Smooth muscle cell (in vitro differentiated cells): ENCODE results near the gene CAMTA1. TPM values are rescaled to one million over a fixed set of nuclear protein-coding genes. Genes with fewer than 3 reads are reported as not detected.

Experiments
- DNase-seq: peaks from one replicate; lab custom pipeline; 2025; ENCODE audit not compliant: unreplicated experiment; lab: John Stamatoyannopoulos, UW
- H2AFZ ChIP-seq: fragments of 200-600 bp; sonication (generic); 2 replicates; pipeline ENCODE4 v1.6.0; 2016; ENCODE audit warnings: antibody characterized with exemption, low read depth, mild to moderate bottlenecking
- H3F3A ChIP-seq: fragments of 200-600 bp; sonication (generic); 2 replicates; pipeline ENCODE4 v1.6.0; 2017; ENCODE audit warnings: antibody characterized with exemption, low read depth
- H3K27ac ChIP-seq: fragments of 200-600 bp; sonication (generic); 2 replicates; pipeline ENCODE4 v1.5.1; 2016; ENCODE audit warnings: low read depth, mild to moderate bottlenecking
- H3K27me3 ChIP-seq: fragments of 200-600 bp; sonication (generic); 2 replicates; pipeline ENCODE4 v1.6.1; 2016; ENCODE audit warnings: low read depth, mild to moderate bottlenecking
- H3K36me3 ChIP-seq: fragments of 200-600 bp; sonication (generic); 2 replicates; pipeline ENCODE4 v1.5.1; 2016; ENCODE audit warnings: low read depth
- H3K4me1 ChIP-seq: fragments of 200-600 bp; sonication (generic); 2 replicates; pipeline ENCODE4 v1.5.1; 2016; ENCODE audit warnings: low read depth
- H3K4me2 ChIP-seq: fragments of 200-600 bp; sonication (generic); 2 replicates; pipeline ENCODE4 v1.6.0; 2016; ENCODE audit warnings: mild to moderate bottlenecking
- H3K4me3 ChIP-seq: fragments of 200-600 bp; sonication (generic); 2 replicates; pipeline ENCODE4 v1.5.1; 2016; ENCODE audit warnings: mild to moderate bottlenecking
- H3K79me2 ChIP-seq: fragments of 200-600 bp; sonication (generic); 2 replicates; pipeline ENCODE4 v1.6.0; 2016; ENCODE audit warnings: low read depth, mild to moderate bottlenecking
- H3K9ac ChIP-seq: fragments of 200-600 bp; sonication (generic); 2 replicates; pipeline ENCODE4 v1.6.0; 2016; ENCODE audit warnings: low read depth
- H3K9me3 ChIP-seq: fragments of 200-600 bp; sonication (generic); replicated peaks from 2 replicates; pipeline ENCODE4 v1.5.1; 2016; ENCODE audit warnings: low read depth
- H4K20me1 ChIP-seq: fragments of 200-600 bp; sonication (generic); 2 replicates; pipeline ENCODE4 v1.6.0; 2016; ENCODE audit warnings: low read depth
- WGBS: methylation state at CpG from one replicate; pipeline ENCODE4 v1.1.7; 2016; ENCODE audit warnings: low lambda C conversion rate; 5-methylcytosine and 5-hydroxymethylcytosine counted together
- polyA plus RNA-seq: library from polyadenylated mRNA; unstranded; fragments of >200 nt; fragmentation: Nextera tagmentation; extraction: Ambion mirVana; gene quantifications from 2 replicates; pipeline ENCODE4 v1.2.1, GENCODE V29; 2016
- total RNA-seq: library from RNA; depleted of rRNA; stranded (reverse); fragments of >200 nt; gene quantifications from 2 replicates; pipeline ENCODE4 v1.2.3, GENCODE V29; 2014
- TF ChIP-seq, protein P1 (sequence below): fragments of 200-600 bp; sonication (generic); IDR thresholded peaks from 2 replicates; pipeline ENCODE4 v1.5.1; 2017; ENCODE audit warnings: borderline replicate concordance, mild to moderate bottlenecking, antibody characterized with exemption; ENCODE audit not compliant: insufficient read depth, poor library complexity, severe bottlenecking

CAMTA1 gene
- total and polyA plus RNA-seq, 2 experiments from 2014 or later, result 139 to 145 TPM

DNA sequence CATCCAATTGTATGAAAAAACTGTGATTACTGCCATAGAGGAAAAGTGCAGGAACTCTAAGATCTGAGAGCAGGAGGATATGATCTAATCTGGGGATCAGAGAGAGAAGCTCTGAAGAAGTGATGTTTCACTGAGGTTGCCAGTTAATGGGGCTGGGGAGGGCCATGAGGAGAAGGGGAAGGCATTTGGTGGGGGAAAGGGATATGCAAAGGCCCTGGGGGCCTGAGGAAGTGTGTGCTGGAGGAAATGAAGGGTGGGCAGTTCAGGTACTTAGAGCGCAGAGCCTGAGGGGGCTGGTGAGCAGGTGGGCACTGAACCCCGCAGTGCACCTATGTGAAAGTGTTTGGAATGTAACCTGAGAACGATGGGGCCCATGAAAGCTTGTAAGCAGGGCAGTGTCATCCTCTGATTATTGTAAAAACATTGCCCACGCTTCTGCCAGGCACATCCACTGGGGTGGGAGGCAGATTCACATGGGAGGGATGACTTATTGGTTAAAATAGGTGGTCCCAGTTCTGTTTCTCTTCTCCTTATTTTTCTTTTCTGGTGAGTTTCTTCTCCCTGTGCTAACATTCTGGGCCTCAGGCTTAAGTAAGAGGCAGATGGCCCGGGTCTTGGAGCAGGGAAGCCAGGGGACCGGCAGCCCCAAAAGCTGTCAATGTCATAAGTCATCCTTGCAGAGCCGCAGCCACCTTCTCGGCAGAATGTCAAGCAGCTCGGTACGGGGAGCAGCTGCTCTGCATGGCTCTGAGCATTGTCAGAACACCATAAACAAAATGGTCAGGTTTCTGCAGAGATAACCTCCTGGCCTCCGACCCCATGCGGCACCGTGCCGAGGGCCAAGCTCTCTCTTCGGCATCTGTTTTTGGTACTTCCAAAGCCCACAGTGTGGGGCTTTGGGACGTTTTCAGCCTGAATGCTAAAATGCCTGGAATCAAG is 493.8 kb downstream of the CAMTA1 start:
- H3K27me3 ChIP-seq, result no peaks in the 10 kb centered on the region
- WGBS, result 83% methylated on average over 16 of the region's 16 CpGs
- TF ChIP-seq, protein P1, sequence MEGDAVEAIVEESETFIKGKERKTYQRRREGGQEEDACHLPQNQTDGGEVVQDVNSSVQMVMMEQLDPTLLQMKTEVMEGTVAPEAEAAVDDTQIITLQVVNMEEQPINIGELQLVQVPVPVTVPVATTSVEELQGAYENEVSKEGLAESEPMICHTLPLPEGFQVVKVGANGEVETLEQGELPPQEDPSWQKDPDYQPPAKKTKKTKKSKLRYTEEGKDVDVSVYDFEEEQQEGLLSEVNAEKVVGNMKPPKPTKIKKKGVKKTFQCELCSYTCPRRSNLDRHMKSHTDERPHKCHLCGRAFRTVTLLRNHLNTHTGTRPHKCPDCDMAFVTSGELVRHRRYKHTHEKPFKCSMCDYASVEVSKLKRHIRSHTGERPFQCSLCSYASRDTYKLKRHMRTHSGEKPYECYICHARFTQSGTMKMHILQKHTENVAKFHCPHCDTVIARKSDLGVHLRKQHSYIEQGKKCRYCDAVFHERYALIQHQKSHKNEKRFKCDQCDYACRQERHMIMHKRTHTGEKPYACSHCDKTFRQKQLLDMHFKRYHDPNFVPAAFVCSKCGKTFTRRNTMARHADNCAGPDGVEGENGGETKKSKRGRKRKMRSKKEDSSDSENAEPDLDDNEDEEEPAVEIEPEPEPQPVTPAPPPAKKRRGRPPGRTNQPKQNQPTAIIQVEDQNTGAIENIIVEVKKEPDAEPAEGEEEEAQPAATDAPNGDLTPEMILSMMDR, result no peak
- DNase-seq, result no peak
- H3K27ac ChIP-seq, result no peak overlapping the region
- H4K20me1 ChIP-seq, result no peaks in the 10 kb centered on the region
- no peaks in the 10 kb centered on the region for H3K9me3 ChIP-seq
- no peak overlapping the region for H3K9ac ChIP-seq
- no peaks in the 10 kb centered on the region for H3K79me2 ChIP-seq
- H3K36me3 ChIP-seq, result no peaks in the 10 kb centered on the region
- no peak overlapping the region for H3K4me3 ChIP-seq
- H2AFZ ChIP-seq, result no peak overlapping the region
- no peaks in the 10 kb centered on the region for H3F3A ChIP-seq
- no peak overlapping the region for H3K4me2 ChIP-seq
- H3K4me1 ChIP-seq, result no peaks in the 10 kb centered on the region

DNA sequence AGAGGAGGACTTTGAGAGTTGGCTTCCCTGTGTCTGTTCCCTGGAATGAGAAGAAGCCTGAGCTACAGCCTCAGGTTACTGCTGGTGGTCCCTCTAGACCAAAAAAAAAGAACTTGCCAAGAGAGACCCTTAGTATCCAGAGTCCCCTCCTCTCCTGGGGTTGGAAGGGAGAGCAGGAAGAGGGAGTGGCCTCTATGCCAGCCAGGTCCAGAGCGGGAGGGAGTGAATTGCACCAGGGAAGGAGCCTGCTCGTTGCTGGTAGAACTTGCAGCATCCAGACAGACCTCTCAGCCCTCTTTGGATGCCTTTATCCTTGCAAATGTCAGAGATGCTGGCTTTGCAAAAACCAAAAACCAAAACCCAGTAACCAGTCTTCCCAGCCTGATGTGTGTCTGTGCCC is 494.5 kb downstream of the CAMTA1 start:
- H2AFZ ChIP-seq, result no peak overlapping the region
- H3K27ac ChIP-seq, result no peak overlapping the region
- H4K20me1 ChIP-seq, result no peaks in the 10 kb centered on the region
- no peak overlapping the region for H3K4me2 ChIP-seq
- TF ChIP-seq, protein P1, result no peak
- WGBS, result 87% methylated on average over 2 of the region's 2 CpGs
- H3K4me3 ChIP-seq, result no peak overlapping the region
- no peak overlapping the region for H3K9ac ChIP-seq
- no peaks in the 10 kb centered on the region for H3K27me3 ChIP-seq
- H3K79me2 ChIP-seq, result no peaks in the 10 kb centered on the region
- no peaks in the 10 kb centered on the region for H3K9me3 ChIP-seq
- H3K36me3 ChIP-seq, result no peaks in the 10 kb centered on the region
- no peaks in the 10 kb centered on the region for H3F3A ChIP-seq
- DNase-seq, result no peak
- H3K4me1 ChIP-seq, result no peaks in the 10 kb centered on the region

DNA sequence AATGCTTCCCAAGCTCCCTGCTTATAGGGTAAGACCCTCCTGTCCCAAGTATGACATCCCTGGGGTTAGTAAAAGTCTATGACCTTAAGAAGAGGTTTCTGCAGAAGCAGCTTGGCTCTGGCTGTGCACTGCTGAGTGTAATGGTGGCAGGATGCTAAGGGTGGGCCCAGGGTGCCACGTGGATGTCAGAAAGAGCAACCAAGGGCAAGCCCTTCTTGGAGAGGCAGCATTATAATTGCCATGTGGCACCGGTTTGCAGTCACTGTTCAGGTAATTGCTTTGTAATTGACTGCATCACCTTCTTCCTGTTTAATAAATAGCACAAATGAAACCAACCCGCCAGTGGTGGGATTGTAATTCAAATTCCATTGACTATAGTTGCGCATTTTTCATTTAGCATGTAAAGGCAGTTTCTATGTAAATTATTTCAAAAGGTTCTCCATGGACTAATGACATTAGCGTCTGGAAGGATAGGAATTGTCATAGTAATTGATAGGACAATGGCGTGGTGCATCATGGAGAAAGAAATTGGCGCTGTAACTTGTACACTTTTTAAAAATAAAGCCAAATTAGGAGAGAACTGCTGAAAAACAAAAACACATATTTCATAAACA is 495.2 kb downstream of the CAMTA1 start:
- TF ChIP-seq, protein P1, result no peak
- Histone ChIP-seq H4K20me1 (no peaks in the 10 kb centered on the region), H3K36me3 (no peaks in the 10 kb centered on the region), H3K4me2 (no peak overlapping the region), H3K27me3 (no peaks in the 10 kb centered on the region), H2AFZ (no peak overlapping the region), H3K4me1 (no peaks in the 10 kb centered on the region), H3F3A (no peaks in the 10 kb centered on the region), H3K27ac (no peak overlapping the region), H3K9ac (no peak overlapping the region), H3K79me2 (no peaks in the 10 kb centered on the region), H3K9me3 (no peaks in the 10 kb centered on the region), H3K4me3 (no peak overlapping the region)
- 75% methylated on average over 7 of the region's 7 CpGs for WGBS
- DNase-seq, result no peak
